CD4-positive, alpha-beta T cell treated with Interleukin-1 beta for 1 hour (primary cell): ENCODE data around the gene CSNK1A1L.
A peak's percentile ranks its signal among the peaks of the same experiment; 100 is the strongest.

Source experiments
- DNase-seq, 2 donors: peaks; one replicate each; pipeline ENCODE4 v3.0.0-alpha.2; 2020 to 2022

Gene CSNK1A1L

GRCh38 chr13:37106642-37107041, 1.2 kb upstream of the CSNK1A1L start:
- DNase-seq: no peak

DNA sequence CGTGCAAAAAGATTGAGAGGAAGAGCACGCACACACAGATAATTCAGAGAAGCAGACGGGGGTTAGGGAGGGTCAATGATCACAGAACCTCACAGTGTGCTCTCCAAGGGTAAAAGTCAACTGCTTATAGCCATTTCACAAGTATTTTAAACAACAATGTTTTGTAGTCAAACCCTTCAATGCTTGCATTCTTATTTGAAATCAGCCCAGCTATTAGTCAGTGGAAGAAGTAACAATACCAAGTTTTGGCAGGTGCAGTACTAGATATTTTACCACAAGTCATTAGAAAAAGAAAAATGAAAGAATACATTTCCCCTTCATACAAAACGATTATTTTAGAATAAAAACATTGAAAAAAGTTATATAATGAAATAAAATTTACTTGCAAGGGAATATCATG, 2.6 kb downstream of the CSNK1A1L start:
- no peak for DNase-seq

- no peak for DNase-seq
These were observed 4.3 kb downstream of the CSNK1A1L start for GRCh38 chr13:37101201-37101600.

DNA sequence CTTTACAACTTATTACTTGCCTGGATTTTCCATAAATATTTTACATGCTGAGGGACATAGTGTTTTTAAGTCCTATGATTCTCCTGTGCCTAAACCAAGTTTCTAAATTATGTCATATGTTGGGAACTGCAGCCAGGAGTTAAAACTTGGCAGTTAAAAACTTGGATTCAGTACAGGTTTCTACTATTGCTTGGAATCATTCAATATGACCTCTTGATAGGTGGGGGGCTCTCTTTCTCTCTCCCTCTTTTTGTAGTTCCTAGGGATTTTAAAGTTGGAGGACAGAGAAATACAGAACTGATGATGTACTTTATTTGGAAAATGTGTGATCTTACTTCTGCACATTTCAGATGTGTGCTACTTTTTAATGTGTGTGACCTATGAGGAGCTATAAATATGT, 4.7 kb downstream of the CSNK1A1L start:
- DNase-seq: no peak

DNA sequence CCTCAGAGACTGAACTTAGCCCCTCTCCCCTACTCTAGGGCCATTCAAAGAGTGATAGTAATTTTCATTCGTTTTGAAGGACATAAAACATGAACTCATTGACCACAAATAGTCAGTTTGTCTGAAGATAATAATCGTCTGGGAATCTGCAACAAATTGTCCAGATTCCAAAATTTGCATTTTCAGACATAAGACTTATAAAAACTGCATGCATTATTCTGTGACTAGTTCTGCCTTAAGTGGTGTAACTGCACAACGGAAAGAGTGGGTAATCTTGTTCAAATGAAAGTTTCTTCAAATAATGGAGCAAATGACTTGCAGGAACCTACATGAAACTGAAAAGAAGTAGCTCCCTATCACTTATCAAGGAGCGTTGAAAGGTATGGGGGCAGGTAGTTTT, 8.4 kb downstream of the CSNK1A1L start:
- DNase-seq: no peak

GRCh38 chr13:37094840-37095239, 10.6 kb downstream of the CSNK1A1L start:
- DNase-seq: no peak

- DNase-seq: no peak
These were observed 11.4 kb downstream of the CSNK1A1L start for GRCh38 chr13:37094099-37094498.

DNA sequence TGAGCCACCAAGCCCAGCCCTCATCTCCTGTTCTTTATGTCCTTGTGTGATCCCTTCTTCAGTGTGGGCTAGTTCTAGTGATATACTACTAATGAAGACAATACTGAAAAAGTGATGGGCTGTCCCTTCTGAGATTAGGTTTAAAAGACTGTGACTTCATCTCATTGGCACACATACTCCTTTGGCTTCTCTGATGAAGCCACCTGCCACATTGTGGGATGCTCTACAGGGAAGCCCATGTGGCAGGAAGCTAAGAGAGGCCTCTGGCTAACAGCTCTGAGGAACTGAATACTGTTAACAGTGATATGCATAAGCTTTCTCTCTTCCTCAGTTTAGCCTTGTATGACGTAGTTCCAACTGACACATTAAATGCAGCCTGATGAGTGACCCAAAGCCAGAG, 13.6 kb downstream of the CSNK1A1L start:
- no peak for DNase-seq

DNA sequence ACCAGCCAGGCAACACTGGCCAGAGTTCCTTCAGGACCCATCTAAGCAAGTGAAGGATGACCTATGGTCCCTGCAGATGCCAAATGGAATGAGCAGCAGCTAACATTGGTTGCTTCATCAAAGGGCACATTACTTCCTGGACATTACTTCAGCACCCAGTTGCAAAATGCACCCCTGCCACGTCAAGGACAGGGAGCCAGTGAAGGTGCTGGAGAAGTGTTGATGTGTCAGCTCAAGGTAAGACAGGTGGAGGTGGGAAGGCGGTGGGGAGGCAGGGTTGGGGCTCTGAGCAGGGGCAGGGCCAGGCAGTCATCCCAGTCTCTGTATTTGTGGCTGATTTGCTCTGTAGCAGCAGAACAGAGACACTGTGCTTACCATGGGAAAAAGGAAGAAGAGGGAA, 14.6 kb downstream of the CSNK1A1L start:
- DNase-seq: no peak

- no peak for DNase-seq
These were observed 16.0 kb downstream of the CSNK1A1L start for GRCh38 chr13:37089495-37089894.

DNA sequence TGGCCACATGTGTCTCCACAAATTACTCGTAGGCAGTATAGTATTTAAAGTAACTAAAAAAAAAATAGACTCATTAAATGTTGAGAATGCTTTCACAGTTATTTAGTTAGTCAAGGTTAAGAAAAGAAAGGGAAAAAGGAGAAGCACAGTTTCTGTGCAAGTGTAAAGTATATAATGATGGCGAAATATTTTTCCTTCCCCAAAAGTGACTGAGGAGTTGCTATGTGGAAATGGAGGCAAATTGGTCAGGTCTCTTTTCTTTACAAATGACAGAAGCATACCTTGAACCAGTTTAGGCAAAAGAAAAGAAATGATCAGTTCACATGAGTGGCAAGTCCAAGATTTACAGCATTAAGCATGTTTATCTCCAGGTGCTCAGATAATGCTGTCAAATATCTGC, 18.0 kb downstream of the CSNK1A1L start:
- DNase-seq: no peak

- DNase-seq: no peak
These were observed 19.9 kb downstream of the CSNK1A1L start for GRCh38 chr13:37085606-37086005.

GRCh38 chr13:37076818-37077217, 28.6 kb downstream of the CSNK1A1L start:
- no peak for DNase-seq

- no peak for DNase-seq
These were observed 30.3 kb downstream of the CSNK1A1L start for GRCh38 chr13:37075164-37075563.

- peak in 1 of 2 donors; percentile 21 for DNase-seq
These were observed 30.8 kb downstream of the CSNK1A1L start for GRCh38 chr13:37074703-37075102.

DNA sequence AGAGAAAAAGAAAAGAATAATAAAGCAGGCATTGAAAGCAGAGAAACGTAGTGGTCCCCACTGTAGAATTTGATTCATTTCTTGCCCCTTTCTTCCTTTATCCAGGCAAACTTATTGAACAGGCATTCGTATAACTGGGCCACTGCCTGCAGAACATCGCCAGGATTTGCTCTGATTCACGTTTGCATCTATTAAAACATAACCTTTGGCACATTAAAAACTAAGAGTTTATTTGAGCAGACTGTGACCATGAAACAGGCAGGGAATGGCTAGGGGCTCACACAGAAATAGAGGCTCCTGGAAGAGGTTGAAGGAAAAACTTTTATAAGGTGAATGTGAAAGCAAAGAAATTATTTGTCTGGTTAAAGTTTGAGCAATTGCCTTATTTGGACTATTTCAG, 33.4 kb downstream of the CSNK1A1L start:
- DNase-seq: no peak

DNA sequence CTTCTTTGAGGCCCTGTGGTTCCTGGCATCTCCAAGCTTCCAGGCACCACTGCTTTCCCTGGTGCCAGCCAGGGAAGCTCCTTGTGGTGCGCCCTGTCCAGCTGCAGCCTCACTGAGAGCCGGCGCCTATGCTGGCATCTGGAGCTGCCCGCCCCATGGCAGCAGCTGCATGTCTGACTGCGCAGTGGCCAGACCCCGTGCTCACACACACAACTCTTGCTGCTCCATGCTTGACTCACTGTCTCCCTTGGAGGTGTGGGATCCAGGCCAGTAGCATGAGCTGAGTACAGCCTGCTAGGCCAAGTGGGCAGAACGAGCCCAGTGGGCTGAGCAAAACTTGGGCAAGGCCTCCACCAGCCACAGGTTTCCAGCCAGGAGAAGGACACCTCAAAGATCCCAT, 34.5 kb downstream of the CSNK1A1L start:
- DNase-seq: no peak

GRCh38 chr13:37070145-37070695, 35.2 kb downstream of the CSNK1A1L start:
- DNase-seq: no peak

DNA sequence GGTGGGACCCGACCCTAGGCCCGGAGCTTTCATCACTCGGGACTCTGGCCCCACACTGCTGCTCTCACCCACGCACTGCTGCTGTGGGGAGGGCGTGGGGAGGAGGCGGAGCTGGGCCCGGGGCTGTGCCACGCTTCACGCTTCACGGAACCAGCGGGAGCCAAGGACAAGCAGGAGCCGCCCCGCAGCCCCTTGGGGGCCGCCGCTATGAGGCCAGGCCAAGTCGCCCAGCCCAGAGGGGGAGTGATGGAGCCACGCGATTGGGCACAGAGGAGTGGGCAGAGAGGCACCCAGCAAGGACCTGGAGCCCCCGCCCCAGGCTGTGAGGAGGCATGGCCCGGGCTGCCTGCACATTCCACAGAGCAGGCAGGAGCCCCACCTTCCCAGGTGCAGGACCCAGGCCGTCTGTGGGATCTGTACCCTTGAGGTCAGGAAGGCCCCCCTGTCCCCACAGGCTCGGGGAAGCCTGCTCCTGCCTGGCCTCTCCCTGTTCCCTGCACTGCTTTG, 35.8 kb downstream of the CSNK1A1L start:
- no peak for DNase-seq

DNA sequence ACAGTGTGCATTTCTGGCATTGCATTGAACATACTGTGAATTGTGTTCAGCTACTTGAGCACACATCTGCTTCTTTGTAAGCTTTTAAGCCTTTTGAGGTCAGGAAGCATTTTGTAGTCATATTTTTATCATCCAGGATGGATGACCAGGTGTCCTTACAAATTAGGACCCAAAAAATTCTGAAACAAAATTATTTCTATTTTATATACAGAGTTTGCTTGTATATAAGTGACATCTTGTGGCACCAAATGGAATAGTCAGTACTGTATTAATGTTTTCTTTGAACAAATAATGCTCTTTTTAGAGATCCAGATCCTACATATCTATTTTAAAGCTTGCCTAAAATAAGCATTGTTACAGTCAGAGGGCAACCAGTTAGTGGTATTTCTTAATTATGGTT, 36.5 kb downstream of the CSNK1A1L start:
- DNase-seq: no peak

GRCh38 chr13:37067874-37068273, 37.6 kb downstream of the CSNK1A1L start:
- DNase-seq: no peak

DNA sequence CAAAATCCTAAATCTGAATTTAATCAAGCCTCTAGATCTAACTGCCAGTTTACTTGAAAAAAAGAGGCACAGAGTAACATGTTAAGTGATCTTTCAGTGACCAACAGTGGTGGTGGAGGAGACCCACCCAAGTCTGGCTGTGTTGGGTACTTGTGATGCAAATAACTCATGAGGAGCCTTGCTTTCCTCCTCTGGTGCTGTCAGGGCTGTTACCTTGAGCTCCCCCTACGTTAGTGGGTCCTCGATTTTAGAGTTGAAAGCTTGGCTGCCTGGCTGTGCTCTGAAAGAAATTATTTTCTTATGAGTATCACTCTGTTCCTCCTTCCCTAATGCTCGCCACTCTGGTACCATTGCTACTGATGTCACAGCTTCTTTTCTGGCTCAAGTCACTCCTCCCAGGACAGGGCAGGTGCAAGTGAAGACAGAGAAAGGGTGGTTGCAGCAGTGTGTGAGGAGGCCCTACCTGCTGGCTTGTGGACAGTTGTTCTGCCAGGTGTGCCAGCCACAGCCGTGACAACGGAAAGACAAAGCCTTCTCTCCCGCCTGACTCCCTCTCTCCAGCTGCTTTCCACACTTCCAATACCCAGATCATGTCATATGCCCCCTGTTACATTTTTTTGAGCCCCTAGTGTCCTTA, 39.5 kb downstream of the CSNK1A1L start:
- DNase-seq: no peak

DNA sequence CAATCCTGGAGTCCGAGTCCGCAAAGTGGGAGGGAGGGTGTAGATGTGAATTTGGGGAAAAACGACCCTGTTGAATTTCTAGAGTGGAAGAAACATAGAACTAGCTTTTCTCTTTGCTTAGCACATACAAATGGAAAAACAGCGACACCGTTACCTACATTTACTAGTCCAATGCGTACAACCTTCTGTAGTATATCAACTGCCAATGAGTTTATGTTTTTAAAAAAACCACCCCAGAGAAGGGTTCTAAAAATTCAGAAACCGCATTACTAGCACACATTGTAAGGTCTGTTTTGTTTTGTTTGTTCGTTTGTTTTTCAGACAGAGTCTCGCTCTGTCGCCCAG, 45.6 kb downstream of the CSNK1A1L start:
- DNase-seq: no peak

GRCh38 chr13:37058910-37059847, 46.3 kb downstream of the CSNK1A1L start, which contains the start of gene SUPT20H:
SUPT20H (minus strand) TSS chr13:37059688; CDS start chr13:37051490, 8,198 bp downstream.
- peak; percentile 93 to 94 for DNase-seq
